HG03159 (cell line): ENCODE measurements around the gene KDM2B.
A peak's percentile ranks its signal among the peaks of the same experiment; 100 is the strongest.

Source experiments
- ATAC-seq: cut with Tn5 transposase; IDR thresholded peaks from one replicate; pipeline ENCODE4 v1.9.1; 2021; ENCODE audit warnings: mild to moderate bottlenecking, moderate library complexity; ENCODE audit not compliant: unreplicated experiment

The KDM2B gene

GRCh38 chr12:121568518-121568917 lies 12.3 kb downstream of the KDM2B start:
- ATAC-seq: no peak

GRCh38 chr12:121565076-121565475 lies 15.7 kb downstream of the KDM2B start:
- ATAC-seq: no peak

GRCh38 chr12:121562488-121562887 lies 18.3 kb downstream of the KDM2B start:
- no peak for ATAC-seq

GRCh38 chr12:121561009-121561395 lies 19.8 kb downstream of the KDM2B start:
- ATAC-seq: no peak

GRCh38 chr12:121560392-121561008 lies 20.3 kb downstream of the KDM2B start:
- no peak for ATAC-seq

GRCh38 chr12:121558956-121559355 lies 21.9 kb downstream of the KDM2B start:
- ATAC-seq: no peak

GRCh38 chr12:121550974-121551634 lies 29.7 kb downstream of the KDM2B start:
- ATAC-seq: no peak

- ATAC-seq: no peak
These were observed 31.7 kb downstream of the KDM2B start for GRCh38 chr12:121549075-121549474.

- ATAC-seq: no peak
These were observed 35.3 kb downstream of the KDM2B start for GRCh38 chr12:121545480-121545879.

- ATAC-seq: no peak
These were observed 37.0 kb downstream of the KDM2B start for GRCh38 chr12:121543786-121544185.

- no peak for ATAC-seq
These were observed 40.9 kb downstream of the KDM2B start for GRCh38 chr12:121539908-121540307.

GRCh38 chr12:121538699-121539061 lies 42.1 kb downstream of the KDM2B start:
- no peak for ATAC-seq

- peak; percentile 11 for ATAC-seq
These were observed 42.8 kb downstream of the KDM2B start for GRCh38 chr12:121537814-121538698.

GRCh38 chr12:121536899-121537813 lies 43.7 kb downstream of the KDM2B start:
- ATAC-seq: peak; percentile 51

GRCh38 chr12:121536054-121536898 lies 44.5 kb downstream of the KDM2B start:
- peak; percentile 54 for ATAC-seq

GRCh38 chr12:121535150-121536053 lies 45.4 kb downstream of the KDM2B start:
- no peak for ATAC-seq

GRCh38 chr12:121534495-121535148 lies 46.2 kb downstream of the KDM2B start:
- ATAC-seq: no peak

- ATAC-seq: no peak
These were observed 47.3 kb downstream of the KDM2B start for GRCh38 chr12:121533394-121534090.
